Right kidney (tissue), 1 donor: ENCODE measurements around the gene TPPP2.

ENCODE experiments used
- DNase-seq: peaks from one replicate; pipeline ENCODE4 v3.0.0-alpha.2; 2016

TPPP2 gene

GRCh38 chr14:21077672-21078071 is 47.7 kb downstream of the TPPP2 start:
- DNase-seq, result no peak

- DNase-seq, result no peak
Measured at GRCh38 chr14:21078287-21078686, 48.3 kb downstream of the TPPP2 start.

GRCh38 chr14:21078726-21079125 is 48.7 kb downstream of the TPPP2 start:
- DNase-seq, result no peak

- no peak for DNase-seq
Measured at GRCh38 chr14:21081521-21082142, 51.6 kb downstream of the TPPP2 start.
